Liver (tissue), 3 donors: ENCODE measurements around the gene PSG5.
"Not testable (repeated sequence)": the region's sequence is repeated elsewhere in the genome, so short reads cannot be mapped to it uniquely, and the experiment has no call there.

Experiments used
- EGR1 ChIP-seq, 2 donors: IDR thresholded peaks; 2 replicates each; pipeline ENCODE4 v1.6.1; 2016 to 2018; ENCODE audit warnings: antibody characterized with exemption in 2 of 2, low read depth in 2 of 2
- GABPA ChIP-seq, 2 donors: IDR thresholded peaks in 1 of 2; conservative IDR thresholded peaks in 1 of 2; 2 replicates each; pipeline ENCODE4 v1.6.1; 2016; ENCODE audit warnings: antibody characterized with exemption in 2 of 2, mild to moderate bottlenecking in 1 of 2, moderate library complexity in 1 of 2
- JUND ChIP-seq, 2 donors: IDR thresholded peaks; 2 replicates each; pipeline ENCODE4 v1.6.1; 2016; ENCODE audit warnings: antibody characterized with exemption in 2 of 2
- TF ChIP-seq, protein P1 (sequence below): fragments of 150-350 bp; IDR thresholded peaks from 2 replicates; pipeline ENCODE4 v1.5.1; 2017; ENCODE audit warnings: improper control_type of control experiment, low read depth, low read length; ENCODE audit not compliant: missing input control
- donor health status: healthy.
- donor health status: healthy.

DNA sequence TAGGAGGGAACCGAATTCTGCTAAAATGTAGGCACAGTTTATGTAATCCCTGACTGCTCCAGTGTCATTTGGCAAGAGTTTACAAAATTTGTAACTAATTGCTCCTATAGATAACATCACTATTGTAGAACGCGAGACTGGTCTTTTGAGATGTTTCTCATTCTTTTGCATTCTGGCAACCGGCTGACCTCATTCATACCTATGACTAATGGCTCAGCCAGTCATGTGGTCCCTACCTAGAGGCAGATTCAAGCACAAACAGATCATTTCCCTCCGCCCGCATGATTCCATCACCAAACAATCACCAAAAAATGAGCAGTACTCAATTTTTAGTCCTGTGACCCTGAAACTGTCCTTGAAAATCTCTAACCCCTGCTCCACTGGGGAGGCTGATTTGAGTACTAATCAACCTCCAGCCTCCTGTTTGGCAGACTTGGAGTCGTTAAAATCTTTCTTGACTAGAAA lies 15.0 kb upstream of the PSG5 start:
- not testable (repeated sequence) for TF ChIP-seq GABPA (IDR thresholded peaks at IDR 0.05 in 1 of 2, conservative IDR thresholded peaks at IDR 0.05 in 1 of 2); JUND (IDR thresholded peaks at IDR 0.05); EGR1 (IDR thresholded peaks at IDR 0.05; ENCODE audit: low read depth in 2 of 2)
- TF ChIP-seq, protein P1, sequence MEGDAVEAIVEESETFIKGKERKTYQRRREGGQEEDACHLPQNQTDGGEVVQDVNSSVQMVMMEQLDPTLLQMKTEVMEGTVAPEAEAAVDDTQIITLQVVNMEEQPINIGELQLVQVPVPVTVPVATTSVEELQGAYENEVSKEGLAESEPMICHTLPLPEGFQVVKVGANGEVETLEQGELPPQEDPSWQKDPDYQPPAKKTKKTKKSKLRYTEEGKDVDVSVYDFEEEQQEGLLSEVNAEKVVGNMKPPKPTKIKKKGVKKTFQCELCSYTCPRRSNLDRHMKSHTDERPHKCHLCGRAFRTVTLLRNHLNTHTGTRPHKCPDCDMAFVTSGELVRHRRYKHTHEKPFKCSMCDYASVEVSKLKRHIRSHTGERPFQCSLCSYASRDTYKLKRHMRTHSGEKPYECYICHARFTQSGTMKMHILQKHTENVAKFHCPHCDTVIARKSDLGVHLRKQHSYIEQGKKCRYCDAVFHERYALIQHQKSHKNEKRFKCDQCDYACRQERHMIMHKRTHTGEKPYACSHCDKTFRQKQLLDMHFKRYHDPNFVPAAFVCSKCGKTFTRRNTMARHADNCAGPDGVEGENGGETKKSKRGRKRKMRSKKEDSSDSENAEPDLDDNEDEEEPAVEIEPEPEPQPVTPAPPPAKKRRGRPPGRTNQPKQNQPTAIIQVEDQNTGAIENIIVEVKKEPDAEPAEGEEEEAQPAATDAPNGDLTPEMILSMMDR = not testable (repeated sequence)
